NCI-H1105 (cell line): ENCODE measurements around the gene HECW1.
"Not testable (repeated sequence)": the region's sequence is repeated elsewhere in the genome, so short reads cannot be mapped to it uniquely, and the experiment has no call there.

Source experiments
- DNase-seq: peaks from one replicate; lab custom pipeline; 2025; lab: John Stamatoyannopoulos, UW

HECW1 gene

GRCh38 chr7:43540471-43540870 lies 428.0 kb downstream of the HECW1 start:
- no peak for DNase-seq

GRCh38 chr7:43542716-43543115 lies 430.3 kb downstream of the HECW1 start:
- no peak for DNase-seq

- no peak for DNase-seq
These were observed 433.8 kb downstream of the HECW1 start for GRCh38 chr7:43546231-43546630.

GRCh38 chr7:43550427-43550826 lies 438.0 kb downstream of the HECW1 start:
- DNase-seq: no peak

GRCh38 chr7:43552122-43552521 lies 439.7 kb downstream of the HECW1 start:
- DNase-seq: no peak

- DNase-seq: no peak
These were observed 441.6 kb downstream of the HECW1 start for GRCh38 chr7:43553999-43554398.

GRCh38 chr7:43554423-43554822 lies 442.0 kb downstream of the HECW1 start:
- DNase-seq: no peak

- no peak for DNase-seq
These were observed 445.5 kb downstream of the HECW1 start for GRCh38 chr7:43557831-43558495.

GRCh38 chr7:43559171-43559945 lies 446.9 kb downstream of the HECW1 start:
- DNase-seq: no peak

GRCh38 chr7:43559946-43560335 lies 447.5 kb downstream of the HECW1 start:
- no peak for DNase-seq

- no peak for DNase-seq
These were observed 448.4 kb downstream of the HECW1 start for GRCh38 chr7:43560742-43561330.

GRCh38 chr7:43562383-43562782 lies 449.9 kb downstream of the HECW1 start:
- no peak for DNase-seq

- no peak for DNase-seq
These were observed 453.3 kb downstream of the HECW1 start for GRCh38 chr7:43565786-43566185.

GRCh38 chr7:43568529-43568928 lies 456.1 kb downstream of the HECW1 start:
- no peak for DNase-seq

GRCh38 chr7:43569424-43569823 lies 457.0 kb downstream of the HECW1 start:
- no peak for DNase-seq

GRCh38 chr7:43570688-43571365 lies 458.4 kb downstream of the HECW1 start:
- no peak for DNase-seq

GRCh38 chr7:43572516-43573049 lies 460.1 kb downstream of the HECW1 start:
- no peak for DNase-seq

GRCh38 chr7:43573832-43574231 lies 461.4 kb downstream of the HECW1 start:
- DNase-seq: not testable (repeated sequence)

GRCh38 chr7:43575506-43575905 lies 463.1 kb downstream of the HECW1 start:
- DNase-seq: no peak

GRCh38 chr7:43576241-43576640 lies 463.8 kb downstream of the HECW1 start:
- no peak for DNase-seq

- peak; percentile 10 for DNase-seq
These were observed 465.1 kb downstream of the HECW1 start for GRCh38 chr7:43577485-43577951.
